ENCODE data around the gene CFAP73. TPM values are rescaled to one million over a fixed set of nuclear protein-coding genes. Genes with fewer than 3 reads are reported as not detected.
"Not testable (repeated sequence)": the region's sequence is repeated elsewhere in the genome, so short reads cannot be mapped to it uniquely, and the experiment has no call there.

Gene CFAP73
- total RNA-seq, 3 donors from 2014 or later (not counting 1 experiment from before 2014, with no cell fraction given): not detected

DNA sequence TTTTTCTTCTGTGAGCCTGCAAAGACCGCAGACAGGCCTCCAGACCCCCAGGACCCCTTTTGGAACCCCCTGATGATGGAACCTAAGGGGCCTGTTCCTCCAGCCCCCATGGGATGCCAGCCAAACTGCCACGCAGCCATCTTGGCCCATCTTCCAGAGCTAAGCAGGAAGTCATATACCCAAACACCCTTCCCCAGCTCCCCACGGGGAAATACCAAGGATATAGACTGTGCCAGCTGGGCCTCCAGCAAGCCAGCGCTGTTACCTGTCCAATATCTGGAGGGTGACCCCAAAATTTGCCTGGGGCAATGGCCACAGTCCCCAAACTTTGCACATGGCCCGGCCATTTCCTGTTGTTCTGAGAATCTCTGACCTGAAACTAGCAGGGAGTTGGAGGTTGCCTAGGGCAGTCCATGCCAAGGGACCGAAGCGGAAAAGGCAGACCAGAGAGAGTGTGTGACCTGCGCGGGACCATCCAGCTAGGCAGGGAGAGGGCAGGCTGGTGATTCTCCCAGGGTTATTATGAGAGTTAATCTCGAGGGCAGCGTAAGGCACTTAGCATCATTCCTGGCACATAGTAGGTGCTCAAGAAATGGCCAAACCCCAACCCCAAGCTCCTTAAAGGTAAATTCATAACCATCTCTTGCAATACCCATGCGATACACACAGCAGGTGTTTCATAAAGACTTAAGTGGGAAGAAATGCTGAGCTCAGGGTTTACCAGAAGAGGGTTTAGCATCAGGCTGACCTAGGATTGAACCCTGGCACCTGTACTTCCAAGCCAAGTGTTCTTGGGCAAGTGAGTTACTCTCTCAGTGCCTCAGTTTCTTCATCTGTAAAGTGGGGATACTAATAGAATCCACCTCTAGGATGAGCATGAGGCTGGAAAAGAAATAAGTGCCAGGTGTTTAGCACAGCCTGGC is 11.4 kb upstream of the CFAP73 start:
- Histone ChIP-seq H3K4me3 (ENCODE audit: low read length) (no peak overlapping the region), H3K36me3 (ENCODE audit: control insufficient read depth, insufficient read depth, low read length) (no peaks in the 10 kb centered on the region), H3K27ac (ENCODE audit: low read length) (no peak overlapping the region), H3K9me3 (ENCODE audit: control insufficient read depth, insufficient read depth, low read length) (no peaks in the 10 kb centered on the region), H3K27me3 (ENCODE audit: control insufficient read depth, insufficient read depth, low read length) (peaks cover 5% of the 10 kb centered on the region), H3K4me1 (ENCODE audit: control insufficient read depth, insufficient read depth, low read length) (peaks cover 19% of the 10 kb centered on the region)
- H3K4me1 Mint-ChIP-seq: peaks cover 0 to 6% of the 10 kb centered on the region in 2 donors
- H3K4me3 Mint-ChIP-seq: no peak overlapping the region
- DNase-seq: no peak
- TF ChIP-seq, protein P1, sequence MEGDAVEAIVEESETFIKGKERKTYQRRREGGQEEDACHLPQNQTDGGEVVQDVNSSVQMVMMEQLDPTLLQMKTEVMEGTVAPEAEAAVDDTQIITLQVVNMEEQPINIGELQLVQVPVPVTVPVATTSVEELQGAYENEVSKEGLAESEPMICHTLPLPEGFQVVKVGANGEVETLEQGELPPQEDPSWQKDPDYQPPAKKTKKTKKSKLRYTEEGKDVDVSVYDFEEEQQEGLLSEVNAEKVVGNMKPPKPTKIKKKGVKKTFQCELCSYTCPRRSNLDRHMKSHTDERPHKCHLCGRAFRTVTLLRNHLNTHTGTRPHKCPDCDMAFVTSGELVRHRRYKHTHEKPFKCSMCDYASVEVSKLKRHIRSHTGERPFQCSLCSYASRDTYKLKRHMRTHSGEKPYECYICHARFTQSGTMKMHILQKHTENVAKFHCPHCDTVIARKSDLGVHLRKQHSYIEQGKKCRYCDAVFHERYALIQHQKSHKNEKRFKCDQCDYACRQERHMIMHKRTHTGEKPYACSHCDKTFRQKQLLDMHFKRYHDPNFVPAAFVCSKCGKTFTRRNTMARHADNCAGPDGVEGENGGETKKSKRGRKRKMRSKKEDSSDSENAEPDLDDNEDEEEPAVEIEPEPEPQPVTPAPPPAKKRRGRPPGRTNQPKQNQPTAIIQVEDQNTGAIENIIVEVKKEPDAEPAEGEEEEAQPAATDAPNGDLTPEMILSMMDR (IDR thresholded peaks at IDR 0.05): no peak
- H3K27ac Mint-ChIP-seq: no peak overlapping the region
- no peaks in the 10 kb centered on the region for H3K36me3 Mint-ChIP-seq
- H3K27me3 Mint-ChIP-seq (ENCODE audit: low read depth in 2 of 2): peaks cover 9 to 21% of the 10 kb centered on the region in 2 donors
- H3K9me3 Mint-ChIP-seq: no peaks in the 10 kb centered on the region
- WGBS (ENCODE audit: insufficient coverage): 84% methylated on average over 12 of the region's 12 CpGs
- intact Hi-C loops (cut with micrococcal nuclease): no loop called here
- no peak for ATAC-seq

DNA sequence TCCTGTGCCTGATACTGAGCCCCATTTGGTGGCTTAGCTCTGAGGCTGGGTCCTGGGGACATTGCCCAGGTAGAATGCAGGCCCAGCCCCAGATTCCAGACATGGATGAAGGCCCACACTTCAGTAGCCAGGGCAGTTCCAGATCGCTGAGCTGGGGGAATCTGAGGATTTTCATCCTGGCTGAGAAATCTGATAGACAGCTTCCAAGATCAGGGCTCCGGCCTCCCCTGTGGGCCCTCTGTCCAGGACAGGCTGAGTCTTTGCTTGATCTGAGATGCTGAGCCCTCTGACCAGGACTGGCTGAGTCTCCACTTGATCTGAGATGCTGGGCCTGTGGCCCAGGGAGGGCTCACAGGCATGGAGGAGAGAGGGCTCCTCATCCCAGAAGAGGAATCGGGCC is 10.7 kb upstream of the CFAP73 start:
- Mint-ChIP-seq H3K27ac (no peak overlapping the region), H3K4me1 (peaks cover 0 to 6% of the 10 kb centered on the region in 2 donors), H3K9me3 (no peaks in the 10 kb centered on the region), H3K36me3 (no peaks in the 10 kb centered on the region), H3K4me3 (no peak overlapping the region), H3K27me3 (ENCODE audit: low read depth in 2 of 2) (peaks cover 9 to 21% of the 10 kb centered on the region in 2 donors)
- intact Hi-C loops (cut with micrococcal nuclease): no loop called here
- H3K36me3 ChIP-seq (ENCODE audit: control insufficient read depth, insufficient read depth, low read length): no peaks in the 10 kb centered on the region
- 90% methylated on average over 3 of the region's 3 CpGs for WGBS (ENCODE audit: insufficient coverage)
- peaks cover 5% of the 10 kb centered on the region for H3K27me3 ChIP-seq (ENCODE audit: control insufficient read depth, insufficient read depth, low read length)
- TF ChIP-seq, protein P1 (IDR thresholded peaks at IDR 0.05): no peak
- ATAC-seq (no peak), DNase-seq (no peak)
- peaks cover 19% of the 10 kb centered on the region for H3K4me1 ChIP-seq (ENCODE audit: control insufficient read depth, insufficient read depth, low read length)
- H3K9me3 ChIP-seq (ENCODE audit: control insufficient read depth, insufficient read depth, low read length): no peaks in the 10 kb centered on the region
- H3K4me3 ChIP-seq (ENCODE audit: low read length): no peak overlapping the region
- no peak overlapping the region for H3K27ac ChIP-seq (ENCODE audit: low read length)

DNA sequence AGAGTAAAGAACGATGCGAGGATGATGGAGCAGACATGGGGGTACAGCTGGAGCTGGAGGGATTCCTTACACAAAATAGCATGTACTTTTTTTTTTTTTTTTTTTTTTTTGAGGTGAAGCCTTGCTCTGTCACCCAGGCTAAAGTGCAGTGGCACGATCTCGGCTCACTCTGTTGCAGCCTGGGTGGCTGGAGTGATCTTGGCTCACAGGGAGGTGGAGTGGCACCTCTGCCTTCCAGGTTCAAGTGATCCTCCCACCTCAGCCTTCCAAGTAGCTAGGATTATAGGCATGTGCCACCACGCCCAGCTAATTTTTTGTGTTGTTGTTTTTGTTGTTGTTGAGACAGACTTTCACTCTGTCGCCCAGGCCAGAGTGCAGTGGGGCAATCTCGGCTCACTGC is 8.8 kb upstream of the CFAP73 start:
- Mint-ChIP-seq H3K4me1 (peaks cover 0 to 6% of the 10 kb centered on the region in 2 donors), H3K4me3 (no peak overlapping the region), H3K36me3 (no peaks in the 10 kb centered on the region), H3K27me3 (ENCODE audit: low read depth in 2 of 2) (peaks cover 9 to 14% of the 10 kb centered on the region in 2 donors), H3K9me3 (no peaks in the 10 kb centered on the region), H3K27ac (no peak overlapping the region)
- Histone ChIP-seq H3K27ac (ENCODE audit: low read length) (no peak overlapping the region), H3K27me3 (ENCODE audit: control insufficient read depth, insufficient read depth, low read length) (no peaks in the 10 kb centered on the region), H3K4me1 (ENCODE audit: control insufficient read depth, insufficient read depth, low read length) (peaks cover 13% of the 10 kb centered on the region), H3K9me3 (ENCODE audit: control insufficient read depth, insufficient read depth, low read length) (no peaks in the 10 kb centered on the region), H3K4me3 (ENCODE audit: low read length) (no peak overlapping the region), H3K36me3 (ENCODE audit: control insufficient read depth, insufficient read depth, low read length) (no peaks in the 10 kb centered on the region)
- WGBS (ENCODE audit: insufficient coverage): 92% methylated on average over 5 of the region's 7 CpGs
- TF ChIP-seq, protein P1 (IDR thresholded peaks at IDR 0.05): no peak
- intact Hi-C loops (cut with micrococcal nuclease): no loop called here
- ATAC-seq: no peak
- no peak for DNase-seq

DNA sequence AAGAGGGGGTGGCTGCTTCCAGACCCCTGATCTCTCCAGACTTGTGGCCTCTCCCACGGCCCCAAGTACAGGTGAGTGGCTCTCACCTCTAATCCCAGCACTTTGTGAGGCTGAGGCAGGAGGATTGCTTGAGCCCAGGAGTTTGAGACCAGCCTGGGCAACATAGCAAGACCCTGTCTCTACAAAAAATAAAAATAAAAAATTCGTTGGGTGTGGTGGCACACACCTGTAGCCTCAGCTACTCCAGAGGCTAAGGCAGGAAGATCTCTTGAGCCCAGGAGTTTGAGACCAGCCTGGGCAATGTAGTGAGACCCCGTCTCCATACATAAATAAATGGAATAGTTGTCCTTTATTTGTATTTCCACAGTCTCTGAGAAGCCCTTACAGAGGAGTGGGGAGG is 7.8 kb upstream of the CFAP73 start:
- H3K27me3 ChIP-seq (ENCODE audit: control insufficient read depth, insufficient read depth, low read length); H3K4me3 ChIP-seq (ENCODE audit: low read length); H3K4me3 Mint-ChIP-seq; H3K4me1 ChIP-seq (ENCODE audit: control insufficient read depth, insufficient read depth, low read length); H3K36me3 Mint-ChIP-seq; H3K9me3 ChIP-seq (ENCODE audit: control insufficient read depth, insufficient read depth, low read length); H3K27ac ChIP-seq (ENCODE audit: low read length); DNase-seq; H3K36me3 ChIP-seq (ENCODE audit: control insufficient read depth, insufficient read depth, low read length); H3K27ac Mint-ChIP-seq; intact Hi-C loops (cut with micrococcal nuclease); H3K4me1 Mint-ChIP-seq; ATAC-seq; H3K27me3 Mint-ChIP-seq (ENCODE audit: low read depth in 2 of 2); H3K9me3 Mint-ChIP-seq: not testable (repeated sequence)
- 89% methylated on average over 3 of the region's 3 CpGs for WGBS (ENCODE audit: insufficient coverage)

Measured in natural killer cell (primary cell).